Stimulated activated CD4-positive, alpha-beta T cell treated with anti-CD3 and anti-CD28 coated beads, Interleukin-4, amount 100 ng/mL, for 24 hours (primary cell): Measurements from ENCODE around the gene CFAP92.

Experiments used
- DNase-seq: peaks from one replicate; pipeline ENCODE4 v3.0.0-alpha.2; 2020

CFAP92 gene

DNA sequence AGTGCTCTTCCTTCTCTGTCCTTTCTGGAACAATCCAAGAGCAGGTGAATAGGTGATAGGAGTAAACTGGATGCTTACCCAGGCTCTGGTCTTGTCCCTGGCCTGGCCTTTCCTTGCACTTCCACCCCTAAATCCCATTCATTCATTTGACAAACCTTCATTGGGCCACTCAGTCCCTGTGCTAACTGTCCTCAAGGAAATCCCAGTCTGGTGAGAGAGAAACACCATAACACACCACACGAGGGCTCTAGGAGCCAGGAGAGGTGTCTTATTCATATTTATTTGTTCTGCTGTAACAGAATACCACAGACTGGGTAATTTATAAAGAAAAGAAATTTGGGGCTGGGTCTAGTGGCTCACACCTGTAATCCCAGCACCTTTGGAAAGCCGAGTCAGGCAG, 30.0 kb upstream of the CFAP92 start:
- no peak for DNase-seq

DNA sequence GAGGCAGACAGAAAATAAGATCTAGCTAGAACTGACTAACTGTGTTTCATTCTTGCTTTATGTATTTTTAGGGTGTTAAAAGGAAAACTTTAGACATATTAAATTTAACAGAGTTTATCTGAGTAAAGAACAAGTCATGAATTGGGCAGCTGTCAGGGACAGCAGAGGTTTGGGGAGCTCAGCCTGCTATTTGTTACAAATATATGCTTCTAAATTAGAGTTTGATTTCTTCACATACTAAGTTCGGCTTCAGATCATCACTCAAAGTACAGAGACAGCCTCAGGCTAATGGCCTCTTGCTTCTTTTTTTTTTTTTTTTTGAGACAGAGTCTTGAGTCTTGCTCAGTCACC, 29.1 kb upstream of the CFAP92 start:
- no peak for DNase-seq

DNA sequence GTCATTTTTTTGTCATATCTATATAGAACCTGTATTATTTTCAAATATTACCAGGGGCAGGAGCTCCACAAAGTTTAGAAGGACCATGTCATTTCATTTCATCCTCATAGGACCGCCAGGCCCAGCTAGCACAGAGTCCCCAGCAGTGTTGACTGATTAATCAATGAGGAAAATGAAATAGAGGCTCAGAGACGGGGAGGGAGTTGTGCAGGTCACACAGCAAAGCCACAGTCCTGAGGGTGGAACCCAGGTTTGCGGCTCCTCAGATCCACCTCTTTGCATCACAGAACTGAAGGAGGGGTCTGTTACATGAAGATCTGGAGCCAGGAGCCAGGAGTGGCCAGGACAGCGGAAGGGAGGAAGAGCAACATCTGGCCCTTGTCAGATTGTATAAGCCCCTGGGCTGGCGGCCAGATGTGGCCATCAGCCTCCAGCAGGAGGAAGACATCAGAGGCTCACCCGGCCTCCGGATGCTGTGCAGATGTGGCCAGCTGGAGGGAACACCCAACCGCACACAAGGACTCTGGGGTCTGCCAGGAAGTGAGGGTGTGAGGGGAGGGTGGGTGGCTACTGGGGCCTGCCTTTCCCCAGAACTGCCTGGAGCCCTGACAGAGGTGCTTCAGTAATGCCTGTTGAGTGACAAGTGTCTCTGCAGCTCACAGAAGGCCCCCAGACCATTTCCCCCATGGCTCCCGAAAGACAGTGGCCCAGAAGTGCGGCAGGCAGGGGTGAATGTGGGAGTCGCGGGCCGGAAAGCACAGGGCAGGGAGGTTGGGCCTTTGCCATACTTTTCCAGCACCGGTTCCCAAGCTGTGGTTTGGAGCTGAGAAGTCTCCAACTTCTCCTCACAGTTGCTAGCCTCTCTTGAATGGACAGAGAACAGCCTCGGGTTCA, 28.5 kb upstream of the CFAP92 start:
- DNase-seq: no peak

DNA sequence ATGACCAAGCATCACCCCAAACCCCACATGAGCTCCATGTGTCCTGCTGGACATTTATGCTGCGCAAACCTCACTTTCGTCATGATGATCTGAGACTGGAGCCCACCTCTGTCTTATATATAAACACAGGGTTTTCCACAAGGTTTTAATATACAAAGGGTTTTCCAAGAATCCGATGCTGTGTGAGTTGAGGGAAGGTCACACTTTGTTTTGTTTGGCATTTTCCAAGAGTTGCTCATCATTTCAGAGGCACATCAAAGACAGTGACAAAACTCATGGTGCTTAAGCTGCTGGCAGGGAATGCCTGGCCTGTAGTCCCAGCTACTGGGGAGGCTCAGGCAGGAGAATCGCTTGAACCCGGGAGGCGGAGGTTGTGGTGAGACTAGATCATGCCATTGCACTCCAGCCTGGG, 27.3 kb upstream of the CFAP92 start:
- DNase-seq: no peak

DNA sequence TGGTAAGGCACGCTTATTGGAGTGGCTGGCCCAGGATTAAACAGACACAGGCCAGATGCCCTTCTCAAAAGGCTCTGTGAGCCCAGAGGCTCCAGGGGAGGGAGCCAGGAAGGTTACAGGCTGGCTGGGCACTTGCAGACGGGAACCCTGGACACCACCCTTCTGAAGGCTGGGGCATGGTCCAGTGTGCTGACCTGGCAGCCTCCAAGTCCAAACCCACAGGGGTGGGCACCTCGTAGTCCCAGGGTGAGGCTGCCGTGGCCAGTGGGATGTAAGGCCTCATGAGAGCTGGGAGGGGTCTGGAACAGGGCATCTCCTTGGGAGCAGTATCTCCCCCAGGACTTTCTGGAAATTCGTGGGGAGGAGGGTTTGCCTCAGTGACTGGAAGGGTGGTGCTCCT, 26.8 kb upstream of the CFAP92 start:
- no peak for DNase-seq

DNA sequence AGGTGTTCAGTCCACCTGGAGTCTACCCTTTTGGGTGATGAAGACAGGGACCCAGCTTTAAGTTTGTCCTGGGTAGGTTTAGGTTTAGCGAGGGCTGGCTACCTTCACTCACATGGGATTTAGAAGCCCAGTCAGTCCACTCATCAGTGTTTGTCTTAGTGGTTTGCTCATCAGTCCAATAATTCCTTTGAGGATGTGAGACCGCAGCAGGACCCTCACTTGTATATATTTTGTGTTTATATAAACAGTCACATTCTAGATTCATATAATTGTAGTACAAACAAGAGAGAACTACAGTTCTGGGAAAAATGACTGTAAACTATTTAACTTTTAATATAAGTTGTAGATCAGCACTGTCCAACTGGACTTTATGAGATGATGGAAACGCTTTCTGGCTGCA, 25.4 kb upstream of the CFAP92 start:
- no peak for DNase-seq

DNA sequence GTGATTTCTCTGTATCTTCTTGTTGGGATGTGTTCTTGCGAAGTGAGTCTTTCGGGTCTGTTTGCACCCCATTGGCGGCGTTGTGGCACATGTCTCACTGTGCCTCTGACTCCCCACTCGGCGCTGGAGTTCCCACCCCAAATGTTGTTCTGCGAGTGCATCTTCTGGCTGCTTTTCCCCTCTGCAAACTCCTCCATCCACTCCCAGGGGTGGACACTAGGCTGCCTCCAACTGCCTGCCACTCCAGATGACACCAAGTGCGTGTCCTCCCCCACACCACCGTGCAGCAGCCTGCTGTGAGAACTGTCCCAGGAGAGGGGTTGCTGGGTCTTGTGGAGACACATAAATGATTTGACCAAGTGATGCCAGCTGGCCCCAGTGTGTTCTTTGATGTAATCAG, 24.9 kb upstream of the CFAP92 start:
- DNase-seq: no peak

DNA sequence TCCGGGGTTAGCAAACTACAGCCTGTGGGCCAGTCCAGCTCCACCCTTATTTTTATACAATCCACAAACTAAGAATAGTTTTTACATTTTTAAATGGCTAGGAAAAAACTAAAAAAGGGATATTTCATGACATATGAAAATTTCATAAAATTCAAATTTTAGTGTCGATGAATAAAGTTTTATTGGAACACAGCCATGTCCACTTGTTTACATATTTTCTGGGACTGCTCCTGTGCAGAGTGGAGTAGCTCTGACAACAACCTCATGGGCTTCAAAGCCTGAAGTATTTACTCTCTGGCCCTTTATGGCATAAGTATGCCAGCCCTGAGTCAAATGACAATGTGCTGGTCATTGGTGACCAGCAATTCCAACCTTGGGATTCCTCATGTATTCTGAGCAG, 24.4 kb upstream of the CFAP92 start:
- no peak for DNase-seq

DNA sequence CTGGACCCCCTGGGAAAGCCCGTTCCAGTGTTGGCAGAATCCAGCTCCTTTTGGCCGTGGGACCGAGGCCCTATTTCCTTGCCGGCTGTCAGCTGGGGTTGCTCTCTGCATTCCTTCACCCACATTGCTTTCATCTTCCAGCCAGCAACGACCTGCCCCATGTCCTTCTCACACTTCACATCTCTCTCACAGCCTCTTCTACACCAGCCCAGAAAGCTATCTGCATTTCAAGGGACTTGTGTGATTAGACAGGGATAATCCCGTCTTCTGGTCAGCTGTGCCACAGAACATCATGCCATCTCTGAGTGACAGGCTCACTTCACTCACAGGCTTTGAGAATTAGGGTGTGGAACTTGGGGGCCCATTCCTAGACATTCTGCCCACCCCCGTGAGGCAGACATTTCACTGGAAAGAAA, 23.6 kb upstream of the CFAP92 start:
- DNase-seq: no peak

DNA sequence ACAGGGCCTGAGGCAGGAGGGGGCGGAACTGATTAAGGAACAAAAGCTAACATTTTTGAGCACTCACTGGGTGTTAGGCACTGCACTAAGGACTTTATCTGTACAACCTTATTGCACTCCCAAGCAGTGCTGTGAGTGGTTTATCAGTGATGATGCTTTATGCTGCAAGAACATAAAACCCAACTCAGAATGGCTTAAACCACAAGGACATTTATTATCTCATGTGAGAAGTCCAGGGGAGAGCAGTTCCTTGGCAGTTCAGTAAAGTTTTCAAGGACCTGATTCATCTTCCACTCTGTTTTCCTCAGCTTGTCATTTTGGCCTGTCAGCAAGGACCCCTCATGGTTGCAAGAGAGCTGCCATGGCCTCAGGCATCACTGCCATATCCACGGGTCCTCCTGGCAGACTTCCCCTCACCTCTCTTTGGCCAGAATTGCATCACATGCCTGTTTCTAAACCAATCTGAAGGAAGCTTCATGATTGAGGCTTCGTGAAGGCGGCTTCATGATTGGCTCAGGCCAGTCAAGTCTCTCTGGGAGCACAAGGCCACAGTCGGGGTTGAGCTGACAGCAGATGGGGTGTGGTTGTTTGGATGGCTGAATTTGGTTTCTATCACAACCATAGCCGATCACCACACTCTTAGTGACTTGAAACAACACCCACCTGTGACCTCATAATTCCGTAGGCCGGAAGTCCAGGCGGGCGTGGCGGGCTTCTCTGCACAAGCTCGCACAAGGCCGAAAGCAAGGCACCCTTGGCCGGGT, 23.0 kb upstream of the CFAP92 start:
- DNase-seq: no peak

DNA sequence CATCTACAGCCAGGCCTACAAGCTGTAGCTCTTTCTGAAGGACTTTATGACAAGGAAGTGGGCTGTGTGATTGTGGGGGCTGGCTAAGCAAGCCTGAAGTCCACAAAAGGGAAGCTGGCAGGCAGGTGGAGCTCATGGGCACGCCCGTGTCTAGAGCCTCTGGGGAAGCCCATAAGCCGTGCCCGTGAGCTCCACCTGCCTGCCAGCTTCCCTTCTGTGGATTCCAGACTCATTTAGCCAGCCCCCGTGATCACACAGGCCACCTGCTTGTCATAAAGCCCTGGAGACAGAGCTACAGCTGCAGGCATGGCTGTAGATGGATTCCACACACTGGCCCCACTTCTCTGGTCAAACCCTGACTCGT, 22.5 kb upstream of the CFAP92 start:
- peak; percentile 57 for DNase-seq

DNA sequence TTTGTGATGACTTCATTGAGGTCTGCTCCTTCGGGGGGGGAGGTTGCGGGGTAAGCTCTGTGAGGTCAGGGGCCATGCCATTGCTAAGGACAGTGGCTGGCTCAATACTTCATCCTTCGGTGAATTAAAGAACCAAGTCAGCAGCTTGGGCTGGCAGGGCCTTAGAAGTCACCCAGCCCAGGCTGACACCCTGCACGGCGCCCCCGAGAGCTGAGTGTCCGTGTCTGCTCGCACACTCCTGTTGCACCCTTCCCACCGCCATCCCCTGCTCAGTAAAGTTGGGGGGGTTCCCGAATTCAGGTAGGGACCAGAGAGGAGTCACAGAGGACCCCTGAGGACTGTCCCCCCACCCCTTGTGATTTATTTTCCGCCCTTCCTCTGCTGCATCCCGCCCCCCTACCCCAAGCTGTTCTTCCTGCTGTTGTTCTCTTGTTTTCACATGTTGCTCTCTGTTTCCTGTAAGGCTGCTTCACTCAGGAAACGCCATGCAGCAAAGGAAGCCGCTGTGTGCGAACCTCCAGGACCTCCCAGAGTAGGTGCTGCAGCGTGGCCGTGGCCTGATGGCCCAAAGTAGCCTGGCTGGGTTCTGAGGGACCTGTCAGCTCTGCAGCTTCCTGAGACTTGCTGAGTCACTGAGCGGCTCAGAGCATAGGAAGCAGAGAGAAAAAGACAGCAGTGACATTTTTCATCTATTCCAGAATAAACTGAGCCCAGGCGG, 21.7 kb upstream of the CFAP92 start:
- peak; percentile 48 for DNase-seq

DNA sequence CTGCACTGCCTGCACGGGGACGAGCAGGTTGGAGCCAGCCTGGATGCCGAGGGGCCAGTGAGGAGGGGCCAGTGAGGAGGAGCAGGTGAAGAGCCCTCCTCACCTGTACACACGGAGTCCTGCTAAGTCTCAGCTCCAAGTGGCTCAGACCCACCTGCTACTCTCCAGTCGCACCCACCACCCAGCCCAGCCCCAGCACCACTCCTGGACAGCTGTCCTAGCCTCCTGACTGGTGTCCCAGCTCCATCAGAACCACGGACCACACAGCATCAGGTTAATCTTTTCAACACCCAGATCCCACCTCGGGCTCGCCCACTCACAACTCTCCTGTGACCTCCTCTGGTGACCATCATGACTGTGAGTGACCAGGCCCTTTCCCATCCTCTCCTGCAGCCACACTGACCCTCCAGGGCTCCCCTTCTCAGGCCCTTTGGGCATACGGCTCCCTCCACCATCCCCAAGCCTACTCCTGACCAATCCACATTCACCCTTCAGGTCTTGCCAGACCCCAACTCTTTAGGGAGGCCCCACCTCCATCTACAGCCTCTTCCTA, 21.0 kb upstream of the CFAP92 start:
- no peak for DNase-seq

DNA sequence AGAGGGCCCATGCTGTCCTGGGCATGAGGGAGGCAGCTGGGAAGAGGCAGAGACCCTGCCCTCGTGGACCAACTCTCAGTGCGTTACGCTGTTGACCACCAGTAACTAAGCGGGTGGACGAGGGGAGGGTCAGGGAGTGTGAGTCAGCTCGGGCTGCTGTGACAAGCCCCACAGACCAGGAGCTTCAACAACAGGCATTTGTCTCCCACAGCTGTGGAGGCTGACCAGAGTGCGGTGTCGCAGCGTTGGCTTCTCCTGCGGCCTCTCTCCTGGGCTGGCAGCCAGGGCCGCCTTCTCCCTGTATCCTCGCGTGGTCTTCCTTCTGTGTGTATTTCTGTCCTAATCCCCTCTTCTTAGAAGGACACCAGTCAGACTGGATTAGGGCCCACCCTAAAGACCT, 20.3 kb upstream of the CFAP92 start:
- DNase-seq: no peak

DNA sequence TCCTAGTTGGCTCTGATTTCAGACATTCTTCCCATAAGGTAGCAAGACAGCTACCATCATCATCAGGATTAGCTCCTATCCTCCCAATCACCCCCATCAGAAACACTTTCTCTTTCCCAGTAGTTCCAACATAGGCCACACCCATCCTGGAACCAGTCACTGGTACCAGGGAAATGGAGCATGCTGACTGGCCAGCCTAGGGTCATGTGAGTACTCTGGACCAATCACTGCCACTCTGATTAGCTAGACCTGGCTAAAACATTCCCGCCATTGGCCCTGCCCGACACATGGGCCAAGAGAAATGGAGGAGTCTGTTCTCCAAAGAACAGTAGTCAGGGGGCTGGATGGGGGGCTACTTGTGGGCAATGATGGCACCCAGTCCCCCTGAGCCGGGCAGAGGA, 19.6 kb upstream of the CFAP92 start:
- no peak for DNase-seq

DNA sequence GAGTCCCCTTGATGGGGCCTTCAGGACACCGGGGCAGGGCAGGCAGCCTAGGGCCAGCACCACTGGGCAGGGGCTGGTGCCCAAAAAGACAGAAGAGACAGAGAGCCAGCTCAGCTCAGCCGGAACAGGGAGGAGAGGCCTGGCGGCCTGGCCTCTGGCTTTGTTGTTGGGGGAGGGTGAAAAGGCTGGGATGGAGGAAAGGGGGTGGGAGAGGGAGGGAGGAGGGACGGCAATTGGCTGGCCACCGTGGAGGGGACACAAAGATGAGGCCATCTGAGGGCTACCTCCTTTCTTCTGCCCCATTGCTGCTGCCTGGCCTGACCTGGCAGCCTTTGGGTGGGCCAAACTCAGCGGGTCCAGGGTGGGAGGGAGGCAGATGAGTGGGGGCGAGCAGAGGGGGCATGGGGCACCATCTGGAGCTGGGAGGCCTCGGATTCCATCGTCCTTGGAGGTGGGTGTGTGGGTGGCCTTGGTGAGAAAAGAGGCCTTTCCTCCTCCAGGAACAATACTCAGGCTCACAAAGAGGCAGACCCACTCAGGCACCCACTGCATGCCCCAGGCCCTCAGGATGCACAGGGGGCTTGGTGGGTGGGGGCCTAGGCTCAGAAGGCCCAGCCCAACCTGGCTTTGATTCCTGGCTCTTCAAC, 16.6 kb upstream of the CFAP92 start:
- DNase-seq: no peak

DNA sequence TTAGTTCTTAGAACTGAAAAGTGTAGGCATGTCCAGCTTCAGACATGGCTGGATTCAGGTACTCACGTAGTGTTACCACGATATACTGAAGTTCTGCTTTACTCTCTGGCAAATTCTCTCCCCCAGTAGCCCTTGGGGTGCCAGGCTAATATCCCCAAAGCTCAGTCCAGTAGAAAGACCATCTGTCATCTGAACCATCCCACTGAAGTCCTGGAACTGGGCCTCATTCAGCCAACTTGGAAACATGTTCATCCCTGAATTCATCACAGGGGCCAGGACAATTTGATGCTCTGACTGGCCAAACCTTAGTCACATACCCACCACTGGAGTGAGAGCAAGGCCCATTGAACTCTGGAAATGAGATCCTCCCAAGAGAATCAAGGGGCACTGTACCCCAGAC, 15.4 kb upstream of the CFAP92 start:
- no peak for DNase-seq

DNA sequence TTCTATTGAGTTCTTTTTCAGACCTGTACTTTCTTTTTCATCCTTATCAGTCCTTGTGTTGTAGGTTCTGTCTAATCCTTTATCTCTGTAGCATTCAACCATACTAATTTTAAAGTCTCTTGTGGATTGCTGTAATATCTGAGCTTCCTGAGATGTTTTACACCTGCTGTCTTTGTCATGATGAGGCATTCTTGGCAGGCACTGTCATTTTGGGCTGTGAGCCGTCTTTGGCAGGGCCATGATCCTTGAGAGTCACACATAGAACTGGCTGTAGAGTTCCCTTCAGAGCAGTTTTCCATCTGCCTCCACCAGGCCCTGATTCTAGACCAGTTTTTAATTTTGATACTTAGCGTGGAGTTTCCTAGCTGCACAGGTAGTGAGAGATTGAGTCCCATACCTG, 13.9 kb upstream of the CFAP92 start:
- no peak for DNase-seq

DNA sequence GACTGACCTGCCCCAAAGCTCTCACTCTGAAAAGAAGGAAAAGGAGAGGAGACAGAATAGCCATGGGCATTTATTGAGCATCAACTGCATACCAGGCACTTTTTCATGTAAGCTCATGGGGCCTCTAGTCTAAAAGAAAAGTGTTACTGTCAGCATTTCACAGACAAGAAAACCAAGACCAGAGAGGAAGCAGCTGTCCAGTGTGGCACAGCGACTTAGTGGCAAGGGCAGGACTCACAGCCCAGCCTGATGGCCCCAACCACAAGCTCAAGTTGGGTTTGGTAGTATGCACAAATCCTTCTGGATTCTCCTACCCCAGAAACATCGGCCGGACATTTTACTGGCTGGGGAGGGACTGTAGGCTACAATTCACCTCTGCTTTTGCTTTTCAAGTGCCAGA, 13.0 kb upstream of the CFAP92 start:
- no peak for DNase-seq

DNA sequence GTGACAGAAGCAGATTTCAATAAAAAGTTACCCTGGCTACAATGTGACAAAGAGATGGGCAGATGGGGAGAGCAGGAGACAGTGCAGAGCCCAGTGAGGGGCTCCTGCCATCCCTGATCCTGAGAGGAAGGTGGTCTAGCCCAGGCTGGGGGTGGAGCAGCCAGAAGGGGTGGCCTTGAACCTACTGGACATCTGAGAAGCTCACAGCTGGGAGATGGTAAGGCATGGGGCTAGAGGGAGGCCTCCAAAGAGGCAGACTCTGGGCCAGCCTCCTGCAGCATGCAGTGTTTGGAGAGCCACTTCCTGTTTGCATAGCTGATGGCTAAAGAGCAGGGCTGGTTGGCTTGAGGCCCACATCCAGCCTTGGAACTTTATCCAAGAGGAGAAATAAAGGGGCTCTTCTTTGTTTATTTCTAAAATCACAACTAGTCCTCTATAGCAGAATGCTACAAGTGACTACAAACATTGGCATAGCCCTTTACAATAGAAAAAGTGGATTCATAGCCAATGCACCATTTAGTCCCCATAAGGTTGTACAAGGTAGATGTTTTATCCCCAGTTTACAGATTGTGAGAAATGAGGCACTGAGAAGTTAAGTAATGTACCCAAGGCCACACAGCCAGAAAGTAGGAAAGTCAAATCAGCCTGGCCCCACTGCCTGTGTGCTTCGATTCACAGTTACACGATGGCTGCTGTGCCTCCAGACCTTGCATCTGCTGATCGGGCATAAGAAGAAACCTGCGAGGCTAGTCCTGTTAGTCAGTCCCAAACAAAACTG, 11.8 kb upstream of the CFAP92 start:
- DNase-seq: no peak

DNA sequence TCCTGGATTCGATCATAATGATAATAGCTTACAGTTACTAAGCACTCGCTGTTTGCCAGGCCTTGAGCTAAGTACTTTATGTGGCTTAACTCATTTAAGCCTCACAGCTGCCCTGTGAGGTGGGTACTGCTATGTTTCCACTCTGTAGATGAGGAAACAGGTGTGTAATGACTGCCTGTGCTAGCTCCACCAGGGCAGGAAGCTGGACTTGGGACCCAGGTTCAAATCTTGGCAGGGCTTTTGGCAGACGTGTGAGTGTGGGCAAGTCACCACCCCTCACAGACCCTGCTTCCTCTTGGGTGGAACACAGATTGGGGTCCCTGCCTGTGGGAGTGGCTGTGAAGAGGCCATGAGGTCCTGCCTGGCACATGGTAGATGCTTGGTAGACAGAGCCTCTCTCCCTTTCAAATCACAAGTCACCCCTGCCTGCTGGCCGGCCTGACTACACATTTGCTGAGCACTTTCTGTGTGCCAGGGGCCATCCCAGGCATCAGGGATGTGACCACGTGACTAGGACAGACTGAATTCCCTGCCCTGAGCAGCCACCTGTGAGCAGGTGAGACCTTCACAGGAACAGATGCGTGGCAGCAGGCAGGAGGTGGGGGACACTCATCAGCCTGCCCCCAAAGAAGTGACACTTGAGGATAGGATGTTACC, 10.9 kb upstream of the CFAP92 start:
- no peak for DNase-seq
